ENCODE measurements around the gene ATF2. TPM values are rescaled to one million over a fixed set of nuclear protein-coding genes. Genes with fewer than 3 reads are reported as not detected.

Gene ATF2
- total and polyA plus RNA-seq, 10 donors, result 16.3 to 71.6 (median 59.5) TPM

- no peak for TF ChIP-seq POLR2AphosphoS5 (IDR thresholded peaks at IDR 0.05)
- TF ChIP-seq POLR2A (IDR thresholded peaks at IDR 0.05), result no peak
- no peak for TF ChIP-seq CTCF (IDR thresholded peaks at IDR 0.05 in 8 of 11, conservative IDR thresholded peaks at IDR 0.05 in 3 of 11)
- no peak for DNase-seq
These were observed 24.3 kb downstream of the ATF2 start for GRCh38 chr2:175143678-175144077.

GRCh38 chr2:175143191-175143590 lies 24.8 kb downstream of the ATF2 start:
- intact Hi-C loops (cut with DNase I; ENCODE audit: low total_unique reads), result no loop called here
- H3K27me3 ChIP-seq (replicated peaks in 1 of 7), result no peaks in the 10 kb centered on the region
- H3K4me1 ChIP-seq, result peaks cover 0 to 48% (median 11%) of the 10 kb centered on the region in 6 donors
- no peaks in the 10 kb centered on the region for H3K9me3 ChIP-seq
- no peak for TF ChIP-seq POLR2AphosphoS5 (IDR thresholded peaks at IDR 0.05)
- no peak for TF ChIP-seq POLR2A (IDR thresholded peaks at IDR 0.05)
- no peak for TF ChIP-seq CTCF (IDR thresholded peaks at IDR 0.05 in 8 of 11, conservative IDR thresholded peaks at IDR 0.05 in 3 of 11)
- no peak overlapping the region for H3K4me3 ChIP-seq
- DNase-seq, result no peak
- 92 to 98% (median 96%) methylated on average over 1 of the region's 1 CpG for WGBS, 5 donors
- H3K36me3 ChIP-seq, result peaks cover 0 to 56% (median 2%) of the 10 kb centered on the region in 6 donors
- H3K27ac ChIP-seq, result no peak overlapping the region

More at GRCh38 chr2:175143678-175144077, 24.3 kb downstream of the ATF2 start:
- intact Hi-C loops (cut with DNase I; ENCODE audit: low total_unique reads), result no loop called here
- Histone ChIP-seq H3K36me3 (peaks cover 0 to 58% (median 2%) of the 10 kb centered on the region in 6 donors), H3K27ac (no peak overlapping the region), H3K4me3 (no peak overlapping the region), H3K4me1 (peaks cover 0 to 43% (median 11%) of the 10 kb centered on the region in 6 donors), H3K27me3 (replicated peaks in 1 of 7) (no peaks in the 10 kb centered on the region), H3K9me3 (no peaks in the 10 kb centered on the region)
- 75 to 97% (median 94%) methylated on average over 2 of the region's 2 CpGs for WGBS, 5 donors

- no peaks in the 10 kb centered on the region for H3K27me3 ChIP-seq (replicated peaks in 1 of 7)
- no peaks in the 10 kb centered on the region for H3K9me3 ChIP-seq
- peaks cover 0 to 56% (median 6%) of the 10 kb centered on the region in 6 donors for H3K36me3 ChIP-seq
- no peak for TF ChIP-seq POLR2A (IDR thresholded peaks at IDR 0.05)
- TF ChIP-seq CTCF (IDR thresholded peaks at IDR 0.05 in 8 of 11, conservative IDR thresholded peaks at IDR 0.05 in 3 of 11), result no peak
- no peak for TF ChIP-seq POLR2AphosphoS5 (IDR thresholded peaks at IDR 0.05)
- intact Hi-C loops (cut with DNase I; ENCODE audit: low total_unique reads), result no loop called here
- no peak for DNase-seq
- peaks cover 0 to 65% (median 11%) of the 10 kb centered on the region in 6 donors for H3K4me1 ChIP-seq
- H3K27ac ChIP-seq, result no peak overlapping the region
- 59 to 76% (median 67%) methylated on average over 2 of the region's 2 CpGs for WGBS, 5 donors
- H3K4me3 ChIP-seq, result no peak overlapping the region
These were observed 27.7 kb downstream of the ATF2 start for GRCh38 chr2:175140332-175140731.

GRCh38 chr2:175137793-175138192 lies 30.2 kb downstream of the ATF2 start:
- no peak for TF ChIP-seq CTCF (IDR thresholded peaks at IDR 0.05 in 8 of 11, conservative IDR thresholded peaks at IDR 0.05 in 3 of 11)
- TF ChIP-seq POLR2A (IDR thresholded peaks at IDR 0.05), result no peak
- no peak for TF ChIP-seq POLR2AphosphoS5 (IDR thresholded peaks at IDR 0.05)
- 93 to 98% (median 97%) methylated on average over 2 of the region's 2 CpGs for WGBS, 5 donors
- Histone ChIP-seq H3K36me3 (peaks cover 0 to 70% (median 8%) of the 10 kb centered on the region in 6 donors), H3K4me1 (peaks cover 0 to 63% (median 11%) of the 10 kb centered on the region in 6 donors), H3K4me3 (no peak overlapping the region), H3K27me3 (replicated peaks in 1 of 7) (no peaks in the 10 kb centered on the region), H3K27ac (no peak overlapping the region), H3K9me3 (no peaks in the 10 kb centered on the region)
- no peak for DNase-seq
- intact Hi-C loops (cut with DNase I; ENCODE audit: low total_unique reads), result no loop called here

Measured in spleen (tissue), 11 donors.